Gastroesophageal sphincter (tissue), 3 donors: Measurements from ENCODE around the gene DVL2.

Experiments
- CTCF ChIP-seq, 4 experiments: fragments of 200-600 bp in 2 of 4; fragments of 450-650 bp in 2 of 4; sonication (generic) in 1 of 4; IDR thresholded peaks; one replicate each; pipeline ENCODE4 v1.5.1; 2017 to 2019; ENCODE audit warnings: antibody characterized with exemption in 4 of 4, mild to moderate bottlenecking in 2 of 4, moderate library complexity in 2 of 4
- EP300 ChIP-seq: sonication (generic); formaldehyde crosslinking; IDR thresholded peaks from one replicate; pipeline ENCODE4 v1.6.1; 2017; ENCODE audit warnings: antibody characterized with exemption, mild to moderate bottlenecking
- POLR2A ChIP-seq, 2 donors: fragments of 450-650 bp; IDR thresholded peaks; one replicate each; pipeline ENCODE4 v1.6.1; 2017; ENCODE audit warnings: antibody characterized with exemption in 2 of 2, mild to moderate bottlenecking in 2 of 2, moderate library complexity in 1 of 2

- TF ChIP-seq POLR2A (IDR thresholded peaks at IDR 0.05), result no peak
- TF ChIP-seq CTCF (IDR thresholded peaks at IDR 0.05), result no peak
- no peak for TF ChIP-seq EP300
These were observed 57.5 kb downstream of the DVL2 start for GRCh38 chr17:7176841-7177190.
